Keratinocyte (primary cell): ENCODE data around the gene CACNA1B. TPM values are rescaled to one million over a fixed set of nuclear protein-coding genes. Genes with fewer than 3 reads are reported as not detected.

Experiments used
- DNase-seq: peaks from one replicate; pipeline ENCODE4 v3.0.0-alpha.2; 2011; ENCODE audit warnings: low read depth, missing footprints, low spot score
- FAIRE-seq: peaks from 2 replicates; lab custom pipeline; 2011; peaks lifted over from hg19 to GRCh38; lab: Jason Lieb, UNC
- H2AFZ ChIP-seq: 2 replicates; pipeline ENCODE4 v1.6.0; 2012; ENCODE audit warnings: low read length, control low read depth, inconsistent platforms; ENCODE audit not compliant: control insufficient read depth
- H3K27ac ChIP-seq: 2 replicates; pipeline ENCODE4 v1.5.1; 2011; ENCODE audit warnings: low read length; ENCODE audit not compliant: control insufficient read depth, insufficient read depth
- H3K27me3 ChIP-seq: 3 replicates; pipeline ENCODE4 v1.6.0; 2011; ENCODE audit warnings: low read length; ENCODE audit not compliant: control insufficient read depth, insufficient read depth; ENCODE audit errors: extremely low read depth
- H3K36me3 ChIP-seq, 2 experiments: 2 replicates in 1 of 2; 3 replicates in 1 of 2; pipeline ENCODE4 v1.5.1; 2011; ENCODE audit warnings: low read length in 2 of 2, mild to moderate bottlenecking in 1 of 2; ENCODE audit not compliant: control insufficient read depth in 2 of 2, insufficient read depth in 2 of 2; ENCODE audit errors: extremely low read depth in 1 of 2
- H3K4me1 ChIP-seq: 3 replicates; pipeline ENCODE4 v1.5.1; 2011; ENCODE audit warnings: low read length; ENCODE audit not compliant: control insufficient read depth, insufficient read depth; ENCODE audit errors: extremely low read depth
- H3K4me2 ChIP-seq: 3 replicates; pipeline ENCODE4 v1.6.0; 2011; ENCODE audit warnings: low read depth, low read length; ENCODE audit not compliant: control insufficient read depth, insufficient read depth; ENCODE audit errors: extremely low read depth
- H3K4me3 ChIP-seq, 3 experiments: fragments of 200-600 bp in 1 of 3; sonication (generic) in 1 of 3; 2 replicates in 2 of 3; 3 replicates in 1 of 3; pipeline ENCODE4 v1.5.1; 2011 to 2016; ENCODE audit warnings: low read length in 3 of 3, mild to moderate bottlenecking in 3 of 3, control low read depth in 2 of 3, inconsistent platforms in 1 of 3, low read depth in 1 of 3, mixed read lengths in 1 of 3, mixed run types in 1 of 3, moderate library complexity in 1 of 3; ENCODE audit not compliant: control insufficient read depth in 2 of 3, insufficient read depth in 2 of 3; ENCODE audit errors: extremely low read depth in 1 of 3
- H3K79me2 ChIP-seq: 2 replicates; pipeline ENCODE4 v1.6.0; 2012; ENCODE audit warnings: low read length; ENCODE audit not compliant: control insufficient read depth, insufficient read depth
- H3K9ac ChIP-seq: 3 replicates; pipeline ENCODE4 v1.6.0; 2011; ENCODE audit warnings: low read length; ENCODE audit not compliant: control insufficient read depth, insufficient read depth; ENCODE audit errors: extremely low read depth
- H3K9me1 ChIP-seq: 3 replicates; pipeline ENCODE4 v1.6.0; 2011; ENCODE audit warnings: low read length; ENCODE audit not compliant: control insufficient read depth, insufficient read depth; ENCODE audit errors: extremely low read depth
- H3K9me3 ChIP-seq: 2 replicates; pipeline ENCODE4 v1.5.1; 2012; ENCODE audit warnings: low read depth, low read length; ENCODE audit not compliant: control insufficient read depth
- H4K20me1 ChIP-seq: 3 replicates; pipeline ENCODE4 v1.6.0; 2011; ENCODE audit warnings: low read length; ENCODE audit not compliant: control insufficient read depth, insufficient read depth; ENCODE audit errors: extremely low read depth
- EZH2 ChIP-seq: IDR thresholded peaks from one replicate; pipeline ENCODE4 v1.6.1; 2012; ENCODE audit warnings: inconsistent platforms, mild to moderate bottlenecking, low read length, moderate library complexity
- dilution Hi-C: fragments of 300-500 bp; cut with MboI; formaldehyde crosslinking; loops from one replicate; pipeline ENCODE4 v1.7.0; 2020; ENCODE audit warnings: low sequenced_read_pairs; ENCODE audit not compliant: extremely low pct_ligation_motif_present
- polyA plus RNA-seq, 5 experiments: library from polyadenylated mRNA; depleted of rRNA in 3 of 5; stranded (reverse) in 3 of 5; stranded (forward) in 1 of 5; unstranded in 1 of 5; fragments of >200 nt; gene quantifications; 1 replicate in 1 of 5; 2 replicates in 3 of 5; 3 replicates in 1 of 5; pipeline versions ENCODE4 v1.2.1 to v1.2.3, GENCODE V29; 2011 to 2012; ENCODE audit warnings: missing spikeins in 2 of 5, low read depth in 1 of 5, low replicate concordance in 1 of 5
- TF ChIP-seq, protein P1 (sequence below), 3 experiments: IDR thresholded peaks in 1 of 3; conservative IDR thresholded peaks in 1 of 3; optimal IDR thresholded peaks in 1 of 3; 2 replicates in 2 of 3; 3 replicates in 1 of 3; pipeline versions ENCODE3 to v1.5.1; 2011; ENCODE audit warnings: low read length in 3 of 3, mild to moderate bottlenecking in 3 of 3, moderate library complexity in 2 of 3, control low read depth in 1 of 3, inconsistent platforms in 1 of 3; ENCODE audit not compliant: insufficient read depth in 2 of 3; ENCODE audit errors: extremely low read depth in 1 of 3

The CACNA1B gene
- polyA plus RNA-seq, 1 donor (not counting 4 experiments of a cell fraction or from before 2014, with no cell fraction given): 0.01 TPM

DNA sequence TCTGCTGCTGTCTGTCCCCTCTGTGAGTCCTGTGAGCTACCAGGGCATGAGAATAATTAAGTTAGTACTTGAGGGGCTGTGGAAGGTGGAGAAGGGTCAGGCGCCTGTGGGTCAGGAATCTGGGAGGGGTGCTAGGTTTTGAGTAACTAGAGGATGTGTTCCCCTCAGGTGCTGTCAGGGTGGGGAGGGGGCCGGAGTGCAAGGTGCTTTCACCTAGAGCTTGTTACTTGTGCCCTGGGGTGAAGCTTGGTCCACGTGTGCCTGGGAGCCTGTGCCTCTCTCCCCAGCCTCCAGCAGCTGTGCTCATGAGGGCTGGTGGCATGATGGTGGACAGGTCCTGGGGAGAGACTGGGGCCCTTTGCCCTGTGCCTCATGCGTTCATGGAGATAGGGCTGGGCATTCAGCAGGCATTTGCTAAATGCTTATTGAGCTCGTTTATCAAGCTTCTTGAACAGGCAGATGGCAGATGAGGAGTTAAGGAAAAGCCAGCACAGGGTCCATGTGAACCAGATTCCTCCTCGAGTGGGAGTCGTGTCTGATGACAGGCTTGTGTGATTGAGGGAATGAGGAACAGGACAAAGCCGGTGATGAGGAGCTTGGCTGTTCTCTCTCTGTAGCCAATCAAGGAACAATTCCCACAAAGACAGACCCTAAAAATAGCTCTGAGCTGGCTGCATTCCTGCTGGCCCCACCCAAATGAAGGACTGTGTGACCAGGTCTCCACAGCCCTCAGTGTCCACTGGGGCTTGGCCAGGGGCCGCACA lies 40.9 kb downstream of the CACNA1B start:
- Histone ChIP-seq H3K9ac (no peak overlapping the region), H3K4me2 (no peak overlapping the region), H3K9me3 (no peaks in the 10 kb centered on the region), H3K27me3 (no peaks in the 10 kb centered on the region), H3K4me3 (no peak overlapping the region), H3K4me1 (no peaks in the 10 kb centered on the region), H4K20me1 (no peaks in the 10 kb centered on the region), H2AFZ (no peak overlapping the region), H3K9me1 (no peaks in the 10 kb centered on the region), H3K36me3 (no peaks in the 10 kb centered on the region), H3K79me2 (no peaks in the 10 kb centered on the region), H3K27ac (no peak overlapping the region)
- DNase-seq (no peak), FAIRE-seq (no peak)
- no peak for TF ChIP-seq EZH2
- TF ChIP-seq, protein P1, sequence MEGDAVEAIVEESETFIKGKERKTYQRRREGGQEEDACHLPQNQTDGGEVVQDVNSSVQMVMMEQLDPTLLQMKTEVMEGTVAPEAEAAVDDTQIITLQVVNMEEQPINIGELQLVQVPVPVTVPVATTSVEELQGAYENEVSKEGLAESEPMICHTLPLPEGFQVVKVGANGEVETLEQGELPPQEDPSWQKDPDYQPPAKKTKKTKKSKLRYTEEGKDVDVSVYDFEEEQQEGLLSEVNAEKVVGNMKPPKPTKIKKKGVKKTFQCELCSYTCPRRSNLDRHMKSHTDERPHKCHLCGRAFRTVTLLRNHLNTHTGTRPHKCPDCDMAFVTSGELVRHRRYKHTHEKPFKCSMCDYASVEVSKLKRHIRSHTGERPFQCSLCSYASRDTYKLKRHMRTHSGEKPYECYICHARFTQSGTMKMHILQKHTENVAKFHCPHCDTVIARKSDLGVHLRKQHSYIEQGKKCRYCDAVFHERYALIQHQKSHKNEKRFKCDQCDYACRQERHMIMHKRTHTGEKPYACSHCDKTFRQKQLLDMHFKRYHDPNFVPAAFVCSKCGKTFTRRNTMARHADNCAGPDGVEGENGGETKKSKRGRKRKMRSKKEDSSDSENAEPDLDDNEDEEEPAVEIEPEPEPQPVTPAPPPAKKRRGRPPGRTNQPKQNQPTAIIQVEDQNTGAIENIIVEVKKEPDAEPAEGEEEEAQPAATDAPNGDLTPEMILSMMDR (optimal IDR thresholded peaks at IDR 0.05 in 1 of 3, IDR thresholded peaks at IDR 0.05 in 1 of 3, conservative IDR thresholded peaks at IDR 0.05 in 1 of 3; ENCODE audit: extremely low read depth in 1 of 3, insufficient read depth in 2 of 3, low read length in 3 of 3): no peak
- dilution Hi-C loops: no loop called here

DNA sequence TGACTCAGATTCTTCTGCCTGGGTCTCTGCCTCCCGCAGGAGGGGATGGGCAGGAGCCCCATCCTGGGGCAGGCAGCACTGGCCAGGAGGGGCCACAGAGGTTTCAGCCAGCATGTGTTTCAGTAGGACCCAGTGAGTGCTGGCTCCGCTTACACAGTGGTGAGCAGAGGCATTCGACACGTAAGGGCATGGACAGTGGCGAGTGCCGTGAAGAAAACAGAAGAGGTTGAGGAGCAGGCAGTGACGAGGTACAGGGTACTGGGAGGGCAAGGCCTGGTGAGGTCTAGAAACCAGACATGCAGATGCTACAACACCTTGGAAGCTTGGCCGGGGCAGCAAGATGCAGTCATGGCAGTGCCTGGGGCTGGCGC lies 41.5 kb downstream of the CACNA1B start:
- Histone ChIP-seq H3K9me1 (no peaks in the 10 kb centered on the region), H3K9ac (no peak overlapping the region), H3K4me2 (no peak overlapping the region), H3K4me1 (no peaks in the 10 kb centered on the region), H2AFZ (no peak overlapping the region), H3K4me3 (no peak overlapping the region), H3K27me3 (no peaks in the 10 kb centered on the region), H3K27ac (no peak overlapping the region), H3K79me2 (no peaks in the 10 kb centered on the region), H4K20me1 (no peaks in the 10 kb centered on the region), H3K9me3 (no peaks in the 10 kb centered on the region), H3K36me3 (no peaks in the 10 kb centered on the region)
- FAIRE-seq: no peak
- no peak for DNase-seq
- dilution Hi-C loops: no loop called here
- TF ChIP-seq, protein P1 (optimal IDR thresholded peaks at IDR 0.05 in 1 of 3, IDR thresholded peaks at IDR 0.05 in 1 of 3, conservative IDR thresholded peaks at IDR 0.05 in 1 of 3; ENCODE audit: extremely low read depth in 1 of 3, insufficient read depth in 2 of 3, low read length in 3 of 3): no peak
- no peak for TF ChIP-seq EZH2
